ENCODE results near the gene CCDC69. TPM values are rescaled to one million over a fixed set of nuclear protein-coding genes. Genes with fewer than 3 reads are reported as not detected.
A peak's percentile ranks its signal among the peaks of the same experiment; 100 is the strongest.

The CCDC69 gene
- total RNA-seq, 1 donor from 2014 or later: 0.78 TPM

DNA sequence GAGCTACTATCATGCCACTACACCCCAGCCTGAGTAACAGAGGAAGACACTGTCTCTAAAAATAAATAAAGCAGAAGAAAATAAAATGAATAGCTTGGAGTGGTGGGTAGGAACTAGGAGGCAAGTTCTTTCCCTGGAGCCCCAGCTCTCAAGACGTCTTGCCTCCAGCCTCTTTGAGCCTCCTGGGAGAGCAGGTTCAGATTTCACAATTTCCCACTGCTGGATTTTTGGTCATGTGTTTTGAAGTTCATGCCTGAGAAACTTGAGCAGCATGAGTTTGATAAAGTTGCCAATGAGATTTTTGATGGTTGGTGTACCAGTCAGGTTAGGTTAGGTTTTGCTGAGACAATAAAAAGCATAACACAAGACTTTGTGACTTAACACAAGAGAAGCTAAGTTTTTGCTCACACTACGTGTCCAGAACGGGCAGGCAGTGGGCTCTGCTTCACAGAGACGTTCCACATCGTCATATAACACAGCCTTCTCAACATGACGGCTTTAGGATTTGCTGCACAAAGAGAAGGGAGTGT lies 4.1 kb upstream of the CCDC69 start:
- H3K4me1 Mint-ChIP-seq (ENCODE audit: unreplicated experiment): peaks cover 5% of the 10 kb centered on the region
- TF ChIP-seq, protein P1, sequence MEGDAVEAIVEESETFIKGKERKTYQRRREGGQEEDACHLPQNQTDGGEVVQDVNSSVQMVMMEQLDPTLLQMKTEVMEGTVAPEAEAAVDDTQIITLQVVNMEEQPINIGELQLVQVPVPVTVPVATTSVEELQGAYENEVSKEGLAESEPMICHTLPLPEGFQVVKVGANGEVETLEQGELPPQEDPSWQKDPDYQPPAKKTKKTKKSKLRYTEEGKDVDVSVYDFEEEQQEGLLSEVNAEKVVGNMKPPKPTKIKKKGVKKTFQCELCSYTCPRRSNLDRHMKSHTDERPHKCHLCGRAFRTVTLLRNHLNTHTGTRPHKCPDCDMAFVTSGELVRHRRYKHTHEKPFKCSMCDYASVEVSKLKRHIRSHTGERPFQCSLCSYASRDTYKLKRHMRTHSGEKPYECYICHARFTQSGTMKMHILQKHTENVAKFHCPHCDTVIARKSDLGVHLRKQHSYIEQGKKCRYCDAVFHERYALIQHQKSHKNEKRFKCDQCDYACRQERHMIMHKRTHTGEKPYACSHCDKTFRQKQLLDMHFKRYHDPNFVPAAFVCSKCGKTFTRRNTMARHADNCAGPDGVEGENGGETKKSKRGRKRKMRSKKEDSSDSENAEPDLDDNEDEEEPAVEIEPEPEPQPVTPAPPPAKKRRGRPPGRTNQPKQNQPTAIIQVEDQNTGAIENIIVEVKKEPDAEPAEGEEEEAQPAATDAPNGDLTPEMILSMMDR (IDR thresholded peaks at IDR 0.05): no peak
- DNase-seq (ENCODE audit: extremely low spot score, unreplicated experiment): no peak
- no peak overlapping the region for H3K27ac Mint-ChIP-seq (ENCODE audit: unreplicated experiment)
- H3K27me3 Mint-ChIP-seq (ENCODE audit: unreplicated experiment): peaks cover 37% of the 10 kb centered on the region
- H3K4me3 Mint-ChIP-seq (ENCODE audit: unreplicated experiment): no peak overlapping the region
- H3K36me3 Mint-ChIP-seq (ENCODE audit: unreplicated experiment): no peaks in the 10 kb centered on the region
- H3K9me3 Mint-ChIP-seq (ENCODE audit: unreplicated experiment): no peaks in the 10 kb centered on the region

DNA sequence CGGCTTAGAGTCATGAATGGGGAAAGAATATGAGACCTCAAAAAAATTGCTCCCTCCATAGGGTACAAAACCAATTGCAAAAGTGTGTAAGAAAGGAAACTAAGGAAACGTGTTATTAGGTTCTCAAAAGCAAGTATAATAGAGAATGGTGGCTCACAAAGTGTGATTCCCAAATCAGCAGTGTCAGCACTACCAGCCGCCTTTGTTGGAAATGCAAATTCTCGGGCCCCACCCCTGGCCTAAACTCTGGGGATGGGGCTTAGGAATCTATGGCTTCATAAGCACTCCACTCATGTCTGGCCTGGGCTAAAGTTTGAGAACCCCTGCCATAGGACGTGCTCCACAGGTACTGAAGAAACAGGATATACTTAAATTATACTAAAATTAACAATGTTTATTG lies 1.6 kb upstream of the CCDC69 start:
- TF ChIP-seq, protein P1 (IDR thresholded peaks at IDR 0.05): no peak
- Mint-ChIP-seq H3K27ac (ENCODE audit: unreplicated experiment) (no peak overlapping the region), H3K27me3 (ENCODE audit: unreplicated experiment) (peaks cover 23% of the 10 kb centered on the region), H3K9me3 (ENCODE audit: unreplicated experiment) (no peaks in the 10 kb centered on the region), H3K4me3 (ENCODE audit: unreplicated experiment) (no peak overlapping the region), H3K4me1 (ENCODE audit: unreplicated experiment) (peaks cover 5% of the 10 kb centered on the region), H3K36me3 (ENCODE audit: unreplicated experiment) (no peaks in the 10 kb centered on the region)
- no peak for DNase-seq (ENCODE audit: extremely low spot score, unreplicated experiment)

DNA sequence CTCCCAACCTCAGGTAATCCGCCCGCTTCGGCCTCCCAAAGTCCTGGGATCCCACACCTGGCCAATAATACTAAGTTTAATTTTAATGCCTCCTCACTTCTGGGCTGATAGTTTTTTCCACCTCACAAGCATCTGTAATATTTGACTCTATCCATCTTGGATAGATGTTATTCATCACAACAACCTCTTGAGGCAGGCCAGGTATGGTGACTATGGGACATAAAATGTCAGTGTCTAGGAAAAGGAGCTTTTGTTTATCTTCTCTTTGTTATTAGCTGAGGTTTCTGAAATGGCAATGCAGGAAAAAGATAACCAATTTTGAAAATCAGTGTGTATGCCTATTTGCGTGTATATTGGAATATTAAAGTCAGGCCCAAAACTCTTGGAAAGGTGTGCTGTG lies 1.2 kb upstream of the CCDC69 start:
- TF ChIP-seq, protein P1 (IDR thresholded peaks at IDR 0.05): no peak
- H3K4me1 Mint-ChIP-seq (ENCODE audit: unreplicated experiment): peaks cover 5% of the 10 kb centered on the region
- no peak overlapping the region for H3K4me3 Mint-ChIP-seq (ENCODE audit: unreplicated experiment)
- no peak for DNase-seq (ENCODE audit: extremely low spot score, unreplicated experiment)
- H3K9me3 Mint-ChIP-seq (ENCODE audit: unreplicated experiment): no peaks in the 10 kb centered on the region
- H3K36me3 Mint-ChIP-seq (ENCODE audit: unreplicated experiment): no peaks in the 10 kb centered on the region
- peaks cover 19% of the 10 kb centered on the region for H3K27me3 Mint-ChIP-seq (ENCODE audit: unreplicated experiment)
- no peak overlapping the region for H3K27ac Mint-ChIP-seq (ENCODE audit: unreplicated experiment)

DNA sequence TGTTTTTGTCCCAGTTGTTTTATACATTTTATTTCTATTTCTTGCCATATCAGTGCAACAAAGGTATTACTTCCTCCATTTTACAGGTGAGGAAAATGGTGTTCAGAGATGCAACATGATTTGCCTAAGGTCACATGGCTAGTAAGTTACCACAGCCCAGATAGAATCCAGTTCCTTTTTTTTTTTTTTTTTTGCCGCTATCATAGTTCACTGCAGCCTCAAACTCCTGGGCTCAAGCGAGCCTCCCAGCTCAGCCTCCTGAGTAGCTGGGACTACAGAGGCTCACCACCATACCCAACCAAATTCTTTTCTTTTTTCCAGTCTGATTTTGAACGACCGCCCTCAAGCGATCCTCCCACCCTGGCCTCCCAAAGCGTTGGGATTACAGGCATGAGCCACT lies 480 bp upstream of the CCDC69 start:
- peaks cover 12% of the 10 kb centered on the region for H3K27me3 Mint-ChIP-seq (ENCODE audit: unreplicated experiment)
- DNase-seq (ENCODE audit: extremely low spot score, unreplicated experiment): no peak
- no peak overlapping the region for H3K4me3 Mint-ChIP-seq (ENCODE audit: unreplicated experiment)
- H3K4me1 Mint-ChIP-seq (ENCODE audit: unreplicated experiment): peaks cover 5% of the 10 kb centered on the region
- H3K9me3 Mint-ChIP-seq (ENCODE audit: unreplicated experiment): no peaks in the 10 kb centered on the region
- H3K36me3 Mint-ChIP-seq (ENCODE audit: unreplicated experiment): no peaks in the 10 kb centered on the region
- H3K27ac Mint-ChIP-seq (ENCODE audit: unreplicated experiment): no peak overlapping the region
- TF ChIP-seq, protein P1 (IDR thresholded peaks at IDR 0.05): no peak

DNA sequence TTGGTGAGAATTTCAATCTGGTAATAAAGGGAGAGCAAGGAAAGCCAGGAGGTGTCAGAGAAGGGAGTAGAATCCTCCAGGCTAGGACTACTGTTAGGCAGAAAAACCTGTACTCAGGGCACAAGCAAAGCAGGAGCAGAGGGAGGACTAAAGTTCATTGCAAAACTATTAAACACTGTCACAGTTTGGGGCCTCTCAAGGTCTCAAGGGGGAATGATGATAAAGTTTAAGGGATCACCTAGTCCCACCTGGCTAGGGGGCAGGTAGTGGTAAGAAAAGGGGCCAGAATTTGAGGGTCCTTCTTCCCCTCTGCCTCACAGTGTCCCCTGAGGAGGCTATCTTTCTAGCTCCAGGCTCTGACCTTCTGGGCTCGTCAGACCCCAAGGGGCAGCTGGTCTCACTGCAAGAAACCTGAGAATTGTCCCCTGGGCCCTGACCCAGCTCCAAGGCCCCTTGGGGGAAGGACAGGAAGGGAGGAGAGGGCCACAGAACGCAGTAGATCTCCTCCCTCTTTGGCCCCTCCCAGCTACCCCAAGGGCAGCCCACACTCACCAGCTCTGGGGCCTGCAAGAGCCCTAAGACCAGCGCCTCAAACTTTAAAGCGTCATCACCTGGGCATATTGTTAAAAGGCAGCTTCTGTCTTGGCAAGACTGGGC lies 974 bp downstream of the CCDC69 start:
- peak overlapping the region; percentile 79 for H3K4me3 Mint-ChIP-seq (ENCODE audit: unreplicated experiment)
- H3K27me3 Mint-ChIP-seq (ENCODE audit: unreplicated experiment): peaks cover under 1% of the 10 kb centered on the region
- H3K4me1 Mint-ChIP-seq (ENCODE audit: unreplicated experiment): peaks cover 5% of the 10 kb centered on the region

More for the DNA sequence above, 974 bp downstream of the CCDC69 start:
- Mint-ChIP-seq H3K36me3 (ENCODE audit: unreplicated experiment) (no peaks in the 10 kb centered on the region), H3K9me3 (ENCODE audit: unreplicated experiment) (no peaks in the 10 kb centered on the region), H3K27ac (ENCODE audit: unreplicated experiment) (no peak overlapping the region)
- TF ChIP-seq, protein P1 (IDR thresholded peaks at IDR 0.05): no peak
- DNase-seq (ENCODE audit: extremely low spot score, unreplicated experiment): no peak
